HepG2 (cell line): ENCODE data around the gene TCFL5. TPM values are rescaled to one million over a fixed set of nuclear protein-coding genes. Genes with fewer than 3 reads are reported as not detected.

Source experiments
- AHR ChIP-seq: IDR thresholded peaks from 2 replicates; pipeline ENCODE4 v1.6.1; 2018; ENCODE audit warnings: missing genetic modification reagents, missing compliant biosample characterization
- JARID2 ChIP-seq: sonication (generic); formaldehyde crosslinking; IDR thresholded peaks from 2 replicates; pipeline ENCODE4 v1.8.1; 2023; ENCODE audit warnings: missing genetic modification reagents, inconsistent platforms; ENCODE audit not compliant: insufficient replicate concordance
- MAFF ChIP-seq: IDR thresholded peaks from 2 replicates; pipeline ENCODE4 v1.6.1; 2011; ENCODE audit warnings: low read depth, low read length, improper control_type of control experiment
- MIER2 ChIP-seq: IDR thresholded peaks from 2 replicates; pipeline ENCODE4 v1.6.1; 2016; ENCODE audit warnings: missing biosample characterization, missing genetic modification reagents
- MZF1 ChIP-seq: sonication (generic); formaldehyde crosslinking; IDR thresholded peaks from 2 replicates; pipeline ENCODE4 v1.8.1; 2023; ENCODE audit warnings: mild to moderate bottlenecking, missing genetic modification reagents, borderline replicate concordance
- RBAK ChIP-seq: sonication (generic); formaldehyde crosslinking; IDR thresholded peaks from 2 replicates; pipeline ENCODE4 v1.5.1; 2020; ENCODE audit warnings: mild to moderate bottlenecking, missing genetic modification reagents
- SMAD1 ChIP-seq: sonication (generic); formaldehyde crosslinking; IDR thresholded peaks from 2 replicates; pipeline ENCODE4 v1.4.0; 2020; ENCODE audit warnings: missing genetic modification reagents, low read depth, mild to moderate bottlenecking, borderline replicate concordance
- TARDBP ChIP-seq: sonication (generic); formaldehyde crosslinking; IDR thresholded peaks from 2 replicates; pipeline ENCODE4 v1.8.0; 2022; ENCODE audit warnings: mild to moderate bottlenecking, missing genetic modification reagents
- ZNF354B ChIP-seq: sonication (generic); formaldehyde crosslinking; IDR thresholded peaks from 2 replicates; pipeline ENCODE4 v1.8.0; 2022; ENCODE audit warnings: mild to moderate bottlenecking, missing genetic modification reagents
- ZNF564 ChIP-seq: sonication (generic); formaldehyde crosslinking; IDR thresholded peaks from 2 replicates; pipeline ENCODE4 v1.8.1; 2023; ENCODE audit warnings: mild to moderate bottlenecking, missing genetic modification reagents
- ZNF782 ChIP-seq: sonication (generic); formaldehyde crosslinking; IDR thresholded peaks from 2 replicates; pipeline ENCODE4 v1.4.0; 2020; ENCODE audit warnings: missing genetic modification reagents, mild to moderate bottlenecking, borderline replicate concordance
- ZNF816 ChIP-seq: sonication (generic); formaldehyde crosslinking; IDR thresholded peaks from 2 replicates; pipeline ENCODE4 v1.8.0; 2022; ENCODE audit warnings: missing genetic modification reagents, mild to moderate bottlenecking, borderline replicate concordance
- polyA plus RNA-seq, 8 experiments: library from polyadenylated mRNA; depleted of rRNA in 3 of 8; stranded (reverse) in 7 of 8; unstranded in 1 of 8; fragments of >200 nt; fragmentation: Illumina TruSeq in 4 of 8; extraction: Trizol in 4 of 8; gene quantifications; 2 replicates each; pipeline versions ENCODE4 v1.2.1 to v1.2.3, GENCODE V29; 2011 to 2016; ENCODE audit warnings: low read depth in 4 of 8, missing spikeins in 1 of 8, mixed read lengths in 1 of 8; ENCODE audit not compliant: insufficient read depth in 1 of 8
- total RNA-seq, 5 experiments: library from RNA; depleted of rRNA; stranded (reverse); fragments of >200 nt; fragmentation: Illumina TruSeq; extraction: Trizol; gene quantifications; 2 replicates each; pipeline ENCODE4 v1.2.3, GENCODE V29; 2016; ENCODE audit warnings: low read depth in 1 of 5
- TF ChIP-seq, protein P1 (sequence below): sonication (generic); formaldehyde crosslinking; IDR thresholded peaks from 2 replicates; pipeline ENCODE4 v1.9.0; 2022; ENCODE audit warnings: low read depth, missing genetic modification reagents
- TF ChIP-seq, protein P2 (sequence below), 2 experiments: sonication (generic) in 1 of 2; formaldehyde crosslinking in 1 of 2; IDR thresholded peaks; 2 replicates each; pipeline versions ENCODE4 v1.4.0 to v1.6.1; 2016 to 2020; ENCODE audit warnings: borderline replicate concordance in 1 of 2, low read depth in 1 of 2, mild to moderate bottlenecking in 1 of 2, missing genetic modification reagents in 1 of 2
- TF ChIP-seq, protein P3 (sequence below): sonication (generic); formaldehyde crosslinking; IDR thresholded peaks from 2 replicates; pipeline ENCODE4 v1.5.1; 2020; ENCODE audit warnings: missing genetic modification reagents, mild to moderate bottlenecking, borderline replicate concordance
- TF ChIP-seq, protein P4 (sequence below): sonication (generic); formaldehyde crosslinking; IDR thresholded peaks from 2 replicates; pipeline ENCODE4 v1.5.0; 2020; ENCODE audit warnings: missing genetic modification reagents
- TF ChIP-seq, protein P5 (sequence below): IDR thresholded peaks from 2 replicates; pipeline ENCODE4 v1.6.1; 2016; ENCODE audit warnings: missing genetic modification reagents, missing compliant biosample characterization

Gene TCFL5
- total and polyA plus RNA-seq, 2 of the 13 experiments (the other 11 are each of a cell fraction or from before 2014, with no cell fraction given), result 14.8 to 20.0 TPM

DNA sequence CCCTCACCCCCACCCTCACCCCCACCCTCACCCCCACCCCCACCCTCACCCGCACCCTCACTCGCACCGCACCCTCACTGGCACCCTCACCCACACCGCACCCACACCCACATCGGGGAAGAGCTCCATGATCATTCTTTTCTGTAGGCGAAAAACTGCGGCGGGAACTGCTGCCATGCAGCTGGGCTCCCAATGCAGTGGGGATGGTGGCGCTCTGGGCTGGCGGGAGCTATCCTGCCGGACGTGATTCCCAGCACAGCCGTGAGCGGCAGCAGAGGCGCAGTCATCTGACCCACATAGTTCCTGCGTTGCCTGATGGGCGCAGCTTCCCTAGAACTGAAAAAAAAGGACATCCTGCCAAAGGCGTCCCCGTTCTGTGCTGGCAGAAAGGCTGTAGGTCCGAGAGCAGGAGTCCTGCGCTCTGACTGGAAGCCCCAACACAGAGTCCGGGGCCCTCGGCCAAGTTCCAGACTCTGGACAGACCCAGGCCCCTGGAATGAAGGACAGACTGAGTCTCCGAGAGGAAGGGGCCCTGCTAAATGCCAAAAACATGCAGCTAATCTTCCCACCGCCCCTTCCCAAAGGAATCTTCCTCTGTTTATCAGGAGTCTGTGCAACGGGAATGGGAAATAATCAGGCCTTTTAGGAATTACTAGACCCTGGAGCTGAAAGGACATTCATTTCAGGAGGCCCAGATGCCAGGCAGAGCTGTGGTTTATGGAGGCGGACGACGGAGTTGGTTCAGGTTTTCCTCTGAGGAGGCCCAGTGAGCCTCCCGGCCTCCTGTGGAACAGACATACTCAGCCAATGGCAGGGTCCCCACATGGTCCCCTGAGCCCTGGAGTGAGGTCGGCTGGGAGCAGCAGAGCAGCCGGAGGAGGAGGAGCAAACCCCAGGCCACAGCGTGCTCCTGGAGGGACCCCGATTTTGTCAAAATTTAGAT lies 14.1 kb upstream of the TCFL5 start (continued):
- TF ChIP-seq, protein P1, sequence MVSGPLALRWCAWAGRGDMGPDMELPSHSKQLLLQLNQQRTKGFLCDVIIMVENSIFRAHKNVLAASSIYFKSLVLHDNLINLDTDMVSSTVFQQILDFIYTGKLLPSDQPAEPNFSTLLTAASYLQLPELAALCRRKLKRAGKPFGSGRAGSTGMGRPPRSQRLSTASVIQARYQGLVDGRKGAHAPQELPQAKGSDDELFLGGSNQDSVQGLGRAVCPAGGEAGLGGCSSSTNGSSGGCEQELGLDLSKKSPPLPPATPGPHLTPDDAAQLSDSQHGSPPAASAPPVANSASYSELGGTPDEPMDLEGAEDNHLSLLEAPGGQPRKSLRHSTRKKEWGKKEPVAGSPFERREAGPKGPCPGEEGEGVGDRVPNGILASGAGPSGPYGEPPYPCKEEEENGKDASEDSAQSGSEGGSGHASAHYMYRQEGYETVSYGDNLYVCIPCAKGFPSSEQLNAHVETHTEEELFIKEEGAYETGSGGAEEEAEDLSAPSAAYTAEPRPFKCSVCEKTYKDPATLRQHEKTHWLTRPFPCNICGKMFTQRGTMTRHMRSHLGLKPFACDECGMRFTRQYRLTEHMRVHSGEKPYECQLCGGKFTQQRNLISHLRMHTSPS (CRISPR knock-in tag), result peak; percentile 72; the same call in 1 of the 2 replicates
- TF ChIP-seq, protein P2, sequence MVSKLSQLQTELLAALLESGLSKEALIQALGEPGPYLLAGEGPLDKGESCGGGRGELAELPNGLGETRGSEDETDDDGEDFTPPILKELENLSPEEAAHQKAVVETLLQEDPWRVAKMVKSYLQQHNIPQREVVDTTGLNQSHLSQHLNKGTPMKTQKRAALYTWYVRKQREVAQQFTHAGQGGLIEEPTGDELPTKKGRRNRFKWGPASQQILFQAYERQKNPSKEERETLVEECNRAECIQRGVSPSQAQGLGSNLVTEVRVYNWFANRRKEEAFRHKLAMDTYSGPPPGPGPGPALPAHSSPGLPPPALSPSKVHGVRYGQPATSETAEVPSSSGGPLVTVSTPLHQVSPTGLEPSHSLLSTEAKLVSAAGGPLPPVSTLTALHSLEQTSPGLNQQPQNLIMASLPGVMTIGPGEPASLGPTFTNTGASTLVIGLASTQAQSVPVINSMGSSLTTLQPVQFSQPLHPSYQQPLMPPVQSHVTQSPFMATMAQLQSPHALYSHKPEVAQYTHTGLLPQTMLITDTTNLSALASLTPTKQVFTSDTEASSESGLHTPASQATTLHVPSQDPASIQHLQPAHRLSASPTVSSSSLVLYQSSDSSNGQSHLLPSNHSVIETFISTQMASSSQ (IDR thresholded peaks at IDR 0.05; ENCODE audit: low read depth), result no peak
- TF ChIP-seq, protein P2 (CRISPR knock-in tag; IDR thresholded peaks at IDR 0.05; ENCODE audit: borderline replicate concordance), result 0 out of 2 replicates have a peak, but pooled peaks have one; percentile 25
- TF ChIP-seq ZNF564 (CRISPR knock-in tag) (no peak), ZNF816 (no peak), ZNF782 (CRISPR knock-in tag) (0 out of 2 replicates have a peak, but pooled peaks have one; percentile 57), MIER2 (CRISPR knock-in tag) (no peak), MAFF (no peak), JARID2 (no peak), ZNF354B (CRISPR knock-in tag) (no peak), MZF1 (CRISPR knock-in tag) (no peak), SMAD1 (CRISPR knock-in tag) (no peak), TARDBP (CRISPR knock-in tag) (no peak), RBAK (CRISPR knock-in tag) (no peak), AHR (CRISPR knock-in tag) (peak; percentile 62; the same call in 1 of the 2 replicates)
- TF ChIP-seq, protein P3, sequence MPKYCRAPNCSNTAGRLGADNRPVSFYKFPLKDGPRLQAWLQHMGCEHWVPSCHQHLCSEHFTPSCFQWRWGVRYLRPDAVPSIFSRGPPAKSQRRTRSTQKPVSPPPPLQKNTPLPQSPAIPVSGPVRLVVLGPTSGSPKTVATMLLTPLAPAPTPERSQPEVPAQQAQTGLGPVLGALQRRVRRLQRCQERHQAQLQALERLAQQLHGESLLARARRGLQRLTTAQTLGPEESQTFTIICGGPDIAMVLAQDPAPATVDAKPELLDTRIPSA (CRISPR knock-in tag), result no peak
- TF ChIP-seq, protein P4, sequence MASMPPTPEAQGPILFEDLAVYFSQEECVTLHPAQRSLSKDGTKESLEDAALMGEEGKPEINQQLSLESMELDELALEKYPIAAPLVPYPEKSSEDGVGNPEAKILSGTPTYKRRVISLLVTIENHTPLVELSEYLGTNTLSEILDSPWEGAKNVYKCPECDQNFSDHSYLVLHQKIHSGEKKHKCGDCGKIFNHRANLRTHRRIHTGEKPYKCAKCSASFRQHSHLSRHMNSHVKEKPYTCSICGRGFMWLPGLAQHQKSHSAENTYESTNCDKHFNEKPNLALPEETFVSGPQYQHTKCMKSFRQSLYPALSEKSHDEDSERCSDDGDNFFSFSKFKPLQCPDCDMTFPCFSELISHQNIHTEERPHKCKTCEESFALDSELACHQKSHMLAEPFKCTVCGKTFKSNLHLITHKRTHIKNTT (CRISPR knock-in tag), result no peak
- TF ChIP-seq, protein P5, sequence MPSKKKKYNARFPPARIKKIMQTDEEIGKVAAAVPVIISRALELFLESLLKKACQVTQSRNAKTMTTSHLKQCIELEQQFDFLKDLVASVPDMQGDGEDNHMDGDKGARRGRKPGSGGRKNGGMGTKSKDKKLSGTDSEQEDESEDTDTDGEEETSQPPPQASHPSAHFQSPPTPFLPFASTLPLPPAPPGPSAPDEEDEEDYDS (CRISPR knock-in tag), result peak; percentile 79
